ENCODE measurements around the gene KLF6.

GRCh38 chr10:3825862-3826351, 40.9 kb upstream of the KLF6 start:
- TF ChIP-seq CTCF (IDR thresholded peaks at IDR 0.05): no peak
- TF ChIP-seq POLR2A (IDR thresholded peaks at IDR 0.05): no peak

Data from Peyer's patch (tissue), 4 donors.